HG02884 (cell line): Measurements from ENCODE around the gene CREB5.

Experiments
- ATAC-seq: cut with Tn5 transposase; IDR thresholded peaks from one replicate; pipeline ENCODE4 v1.9.1; 2021; ENCODE audit warnings: mild to moderate bottlenecking, moderate library complexity; ENCODE audit not compliant: unreplicated experiment

The CREB5 gene

DNA sequence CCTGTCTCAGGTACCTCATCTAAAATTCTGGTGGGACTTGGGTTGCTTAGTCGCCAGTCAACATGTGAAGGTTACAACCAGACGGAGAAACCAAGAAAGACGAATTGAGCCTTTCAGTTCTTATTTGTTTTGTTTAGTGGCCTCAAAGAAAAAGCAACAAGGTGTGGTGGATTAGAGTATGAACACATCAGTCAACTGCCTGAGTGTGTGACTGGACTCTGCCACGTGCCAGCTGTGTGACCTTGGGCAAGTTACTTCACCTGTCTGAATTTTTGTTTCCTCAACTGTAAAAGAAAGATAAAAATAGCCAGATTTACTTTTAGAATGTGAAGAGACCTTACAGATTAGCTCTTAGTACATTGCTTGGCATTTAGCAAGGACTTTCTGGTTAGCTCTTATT, 259.2 kb downstream of the CREB5 start:
- ATAC-seq: no peak

DNA sequence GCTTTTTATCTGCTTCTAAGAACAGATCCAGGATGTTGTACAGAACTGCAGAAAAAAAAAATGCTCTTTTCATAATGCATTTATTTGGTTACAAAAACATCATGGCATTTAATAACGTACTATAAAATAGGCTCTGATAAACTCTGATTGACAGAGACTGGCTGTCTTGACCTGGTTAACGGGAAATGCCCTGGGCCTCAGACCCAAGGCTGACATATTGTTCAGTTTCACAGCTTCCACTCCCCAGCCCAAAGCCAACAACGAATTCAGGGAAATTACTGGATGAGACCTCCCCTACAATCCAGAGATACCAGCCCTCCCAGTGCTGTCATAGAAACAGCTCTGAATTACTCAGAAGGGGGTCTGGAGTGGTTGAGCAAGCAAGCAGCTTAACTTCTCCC, 260.1 kb downstream of the CREB5 start:
- ATAC-seq: no peak

DNA sequence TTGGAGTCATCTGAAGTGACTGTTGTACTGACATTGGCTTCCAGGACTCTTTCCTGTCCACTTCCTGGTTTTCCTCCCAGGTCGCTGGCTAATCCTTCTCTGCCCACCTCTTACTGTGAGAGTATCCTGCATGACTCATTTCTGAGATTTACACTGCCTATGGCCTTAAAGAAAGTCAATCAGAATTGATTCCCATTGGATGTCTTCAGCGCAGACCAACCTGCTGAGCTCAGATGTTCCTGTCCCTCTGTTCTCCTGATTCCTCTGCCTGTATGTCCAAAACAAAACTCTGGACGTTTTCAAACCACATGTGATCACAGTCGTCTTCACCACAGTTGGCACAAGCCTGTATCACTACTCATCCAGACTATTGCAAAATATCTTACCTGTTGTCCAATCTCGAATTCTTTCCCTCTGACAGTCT, 262.1 kb downstream of the CREB5 start:
- ATAC-seq: no peak

DNA sequence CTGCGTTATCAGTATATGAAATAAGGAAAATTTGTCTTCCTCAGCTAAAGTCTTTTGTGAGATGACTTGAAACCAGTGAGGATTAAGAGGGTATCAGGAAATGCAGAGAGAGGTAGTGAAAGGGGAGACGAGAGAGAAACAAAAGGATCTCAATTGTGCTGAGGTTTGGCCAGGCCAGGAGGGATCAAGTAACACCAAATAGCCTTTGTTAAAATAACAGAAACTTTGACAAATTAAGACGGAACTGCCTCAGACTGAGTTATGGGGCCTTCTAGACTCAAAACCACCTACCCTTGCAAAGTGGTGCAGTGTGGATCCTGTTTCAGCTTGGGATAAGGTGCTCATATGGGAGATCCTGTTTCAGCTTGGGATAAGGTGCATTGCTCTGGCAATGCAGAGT, 263.1 kb downstream of the CREB5 start:
- no peak for ATAC-seq

DNA sequence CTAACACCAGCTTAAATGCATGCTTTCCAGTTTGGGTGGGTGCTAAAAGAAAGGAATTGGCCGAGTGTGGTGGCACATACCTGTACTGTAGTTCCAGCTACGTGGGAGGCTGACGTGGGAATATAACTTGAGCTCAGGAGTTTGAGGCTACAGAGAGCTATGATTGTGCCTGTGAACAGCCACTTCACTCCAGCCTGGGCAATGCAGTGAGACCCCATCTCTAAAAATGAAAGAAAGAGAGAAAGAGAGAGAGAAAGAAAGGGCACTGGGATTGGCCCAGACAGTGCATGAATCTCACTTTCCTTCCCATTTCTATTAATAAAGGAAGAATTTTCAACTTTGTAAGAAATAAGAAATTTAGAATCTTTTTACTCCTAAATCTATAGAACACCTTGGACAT, 265.4 kb downstream of the CREB5 start:
- no peak for ATAC-seq

DNA sequence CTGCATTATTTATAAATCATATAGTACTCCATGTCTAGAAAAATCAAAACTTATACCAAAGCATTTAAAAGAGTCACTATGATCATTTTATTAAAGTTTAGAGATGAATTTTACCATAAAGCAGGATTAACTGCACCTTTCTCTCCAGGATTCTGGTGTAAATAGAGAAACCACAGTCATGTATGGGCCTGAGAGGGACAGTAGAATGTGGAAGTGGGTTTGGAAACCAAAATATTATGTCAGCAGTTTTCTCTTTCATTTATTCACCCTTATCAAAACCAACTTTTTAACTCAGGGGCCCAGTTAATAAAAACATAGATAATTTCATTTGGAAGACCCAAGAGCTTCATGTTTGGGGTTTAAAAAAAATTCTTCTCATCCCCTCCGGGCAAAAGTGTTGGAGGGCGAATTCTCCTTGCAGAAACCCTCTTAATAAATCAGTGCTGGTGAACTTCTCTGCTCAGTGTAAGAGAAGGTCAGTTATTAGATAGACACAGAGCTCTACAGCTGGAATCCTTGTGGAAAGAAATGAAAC, 266.2 kb downstream of the CREB5 start:
- no peak for ATAC-seq

DNA sequence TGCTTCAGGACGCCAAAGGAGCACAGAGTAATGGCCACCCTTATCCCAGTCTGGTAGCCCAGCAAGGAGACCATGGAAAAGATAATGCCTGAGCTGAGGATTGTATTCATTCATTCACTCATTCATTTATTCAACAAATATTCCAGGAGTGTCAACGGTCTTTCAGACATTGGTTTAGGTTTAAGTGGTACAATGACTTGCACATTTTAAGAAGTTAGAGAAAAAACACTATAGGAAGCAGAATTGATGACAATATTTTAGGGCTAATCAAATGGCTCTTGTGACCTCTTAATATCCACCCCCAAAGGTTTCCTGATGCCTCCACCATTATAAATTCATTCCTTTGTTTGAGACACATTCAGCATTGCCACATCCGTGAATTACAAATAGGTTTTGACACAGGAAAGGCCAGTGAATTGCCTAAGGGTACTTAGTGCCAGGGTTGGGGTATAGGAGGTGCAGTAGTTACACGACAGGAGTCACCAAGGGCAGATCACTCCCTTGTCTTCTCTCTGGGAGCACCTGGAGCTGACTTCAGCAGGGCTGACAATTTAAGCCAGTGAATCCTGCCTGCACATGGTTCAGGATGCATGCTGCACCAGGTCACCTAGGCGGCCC, 269.5 kb downstream of the CREB5 start:
- ATAC-seq: no peak

DNA sequence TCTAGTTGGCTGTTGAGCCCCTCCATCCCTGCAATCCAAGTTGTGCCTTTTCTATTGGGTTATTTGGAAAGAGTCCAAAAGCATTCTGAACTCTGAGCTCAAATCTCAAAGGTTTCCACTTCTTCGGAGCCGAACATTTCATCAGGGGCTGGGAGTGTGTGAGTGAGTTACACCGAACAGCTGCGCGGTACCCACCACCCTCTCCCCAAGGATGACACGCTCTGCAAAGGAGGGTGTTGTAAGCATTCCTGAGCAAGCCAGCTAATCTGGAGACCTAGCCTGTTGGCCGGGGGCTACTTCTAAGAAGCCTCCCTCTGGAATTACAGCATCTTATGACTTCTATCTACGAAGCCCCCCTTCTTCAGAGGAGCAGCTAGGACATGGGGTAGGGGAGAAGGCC, 270.5 kb downstream of the CREB5 start:
- no peak for ATAC-seq

DNA sequence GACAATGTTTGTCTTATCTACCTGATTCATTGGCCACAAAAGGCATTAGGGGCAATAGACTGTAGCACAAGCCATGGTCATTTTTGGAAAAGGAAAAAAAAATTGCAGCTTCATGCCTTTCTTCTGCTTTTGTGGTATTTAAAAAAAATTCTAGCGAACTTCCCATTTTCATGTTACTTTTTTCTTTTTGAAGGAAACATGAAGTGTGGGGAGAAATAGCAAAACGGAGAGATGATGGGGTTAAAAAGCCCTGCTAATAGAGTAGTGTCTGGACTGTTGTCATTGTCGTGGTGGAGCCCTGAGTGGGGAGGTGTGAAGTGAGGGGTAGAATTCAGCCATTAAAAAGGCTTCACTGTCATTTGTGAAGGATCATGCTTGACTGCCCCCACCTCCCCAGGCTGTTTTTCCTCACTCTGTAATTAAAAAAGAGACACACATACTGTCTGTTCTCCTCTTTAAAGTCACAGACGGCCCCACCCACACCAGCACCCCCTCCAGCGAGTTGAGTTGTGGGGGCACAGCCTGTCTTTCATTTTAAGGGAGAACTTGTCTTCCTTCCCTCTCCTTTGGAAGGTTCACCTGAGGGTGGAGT, 272.4 kb downstream of the CREB5 start:
- ATAC-seq: no peak

DNA sequence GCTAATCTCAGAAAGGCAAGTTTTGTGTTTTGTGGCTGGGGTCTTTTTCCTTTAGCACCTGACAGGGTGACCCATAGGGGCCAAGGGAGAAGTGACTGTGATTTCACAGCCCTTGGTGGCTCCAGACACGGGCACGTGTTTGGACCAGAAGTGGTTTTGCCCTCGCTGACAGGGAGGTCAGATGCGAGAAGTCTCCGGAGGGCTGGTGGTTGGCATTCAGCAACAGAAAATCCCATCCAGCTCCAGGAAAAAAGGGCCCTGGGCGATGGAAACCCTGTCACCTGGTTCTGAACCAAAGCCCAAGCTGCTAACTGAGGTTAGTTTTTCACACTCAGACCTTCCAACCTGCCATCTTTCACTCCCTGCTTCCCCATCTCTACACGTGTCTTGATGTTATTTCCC, 272.9 kb downstream of the CREB5 start:
- peak; percentile 30 for ATAC-seq

DNA sequence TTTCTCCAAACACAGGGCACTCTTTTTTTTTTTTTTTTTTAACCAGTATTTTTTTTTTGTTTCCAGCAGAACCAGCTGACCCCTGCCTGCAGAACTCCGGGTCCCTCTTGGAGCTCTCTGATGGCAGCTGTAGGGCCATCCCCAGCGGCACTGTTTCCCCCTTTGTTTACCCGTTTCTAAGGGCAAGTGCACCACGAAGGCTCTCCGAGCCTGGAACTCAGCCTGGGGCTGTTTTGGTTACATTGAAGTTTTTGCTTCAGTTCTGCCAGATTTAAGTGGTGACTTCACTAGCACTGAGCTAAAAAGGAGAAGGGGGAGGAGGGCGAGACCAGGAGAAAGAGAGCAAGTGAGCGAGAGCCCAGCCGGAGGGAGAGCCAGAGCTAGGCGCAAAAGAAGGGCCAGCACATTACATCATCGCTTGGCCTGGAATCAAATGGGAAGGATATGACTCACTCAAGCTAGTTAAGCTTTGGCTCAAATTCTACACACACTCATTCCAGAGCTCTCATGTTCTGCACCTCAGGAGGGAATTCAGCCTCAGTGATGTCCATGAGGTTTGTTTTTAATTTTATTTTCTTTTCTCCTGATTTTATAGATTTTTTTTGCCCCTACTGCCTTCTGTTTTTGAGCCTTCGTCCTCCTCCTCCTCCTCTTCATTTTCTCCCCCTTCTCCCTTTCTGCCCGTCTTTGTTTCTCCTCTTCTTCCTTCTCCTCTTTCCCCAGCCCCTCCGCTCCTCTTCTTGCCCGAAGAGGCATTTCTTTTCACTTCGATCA, 273.5 kb downstream of the CREB5 start:
- peak; percentile 60 for ATAC-seq

DNA sequence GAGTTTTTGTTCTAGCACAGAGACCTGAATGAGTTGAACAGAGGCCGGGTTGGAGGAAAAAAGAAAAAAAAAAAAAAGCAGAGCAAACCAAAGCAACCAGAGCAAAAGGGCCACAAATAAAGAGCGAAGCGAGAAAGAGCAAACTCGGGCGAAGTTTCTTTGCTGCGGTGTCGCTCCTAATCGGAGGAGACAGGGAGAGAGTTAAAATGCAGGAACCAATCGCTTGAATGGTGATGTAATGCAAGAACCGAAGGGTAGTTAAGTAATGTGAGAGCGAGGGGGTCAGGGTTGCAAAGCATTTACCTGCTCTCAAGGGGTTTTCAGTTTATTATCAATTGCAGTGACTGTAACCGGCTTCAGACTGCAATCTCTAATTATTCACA, 274.1 kb downstream of the CREB5 start:
- no peak for ATAC-seq

DNA sequence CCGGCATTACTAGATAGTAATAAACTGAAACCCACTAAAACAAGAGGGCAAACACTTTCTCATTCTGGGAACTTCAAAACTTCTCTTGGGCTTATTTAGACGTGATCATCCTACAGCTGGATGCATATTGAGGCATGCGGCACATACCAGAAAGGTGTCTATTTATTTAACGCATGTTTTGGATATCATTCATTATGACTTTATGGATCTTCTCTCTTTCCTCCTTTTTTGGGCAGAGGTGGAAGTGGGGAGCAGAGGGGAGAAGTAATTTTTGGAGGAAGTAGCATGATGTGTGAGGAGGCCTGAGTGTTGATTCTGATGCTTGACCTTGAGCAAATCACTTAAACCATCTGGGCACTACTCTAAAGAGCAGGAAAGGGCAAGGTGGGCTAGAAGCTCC, 275.2 kb downstream of the CREB5 start:
- ATAC-seq: no peak

DNA sequence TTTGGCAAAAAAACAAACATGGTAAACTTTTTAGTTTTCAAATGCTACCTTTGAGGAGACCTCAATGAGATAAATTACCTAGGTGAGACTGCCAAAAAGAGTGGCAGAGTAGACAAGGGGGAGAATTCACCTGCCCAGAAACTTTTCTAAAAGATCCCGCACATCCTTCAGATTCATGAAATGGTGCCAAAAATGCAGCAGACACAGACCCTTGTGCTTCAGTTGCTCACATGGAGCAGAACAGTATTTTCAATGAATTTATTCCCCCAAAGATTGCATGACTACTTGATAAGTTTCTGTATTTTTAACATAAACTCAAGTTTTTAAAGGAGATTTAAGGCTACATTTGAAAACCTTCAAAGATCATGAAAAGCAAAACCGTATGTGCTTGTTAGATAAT, 275.9 kb downstream of the CREB5 start:
- ATAC-seq: no peak

DNA sequence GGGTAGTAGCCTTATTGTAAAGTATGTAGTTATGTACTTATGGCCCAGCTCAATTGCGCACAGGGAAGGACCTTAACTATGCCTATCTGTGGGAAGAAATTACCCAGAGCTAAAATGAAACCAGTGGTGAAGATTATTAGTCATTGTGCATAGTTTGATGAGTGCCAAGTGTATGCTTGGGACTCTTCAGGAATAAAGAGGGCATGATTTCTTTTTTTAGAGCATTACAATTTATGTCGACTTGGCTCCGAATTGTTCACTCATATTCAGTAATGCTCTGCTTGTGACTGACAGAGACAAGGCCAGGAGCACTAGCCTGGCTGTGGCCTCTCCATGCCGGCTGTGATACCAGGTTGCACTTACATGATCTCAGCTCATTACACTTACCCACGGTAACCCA, 276.3 kb downstream of the CREB5 start:
- ATAC-seq: no peak

DNA sequence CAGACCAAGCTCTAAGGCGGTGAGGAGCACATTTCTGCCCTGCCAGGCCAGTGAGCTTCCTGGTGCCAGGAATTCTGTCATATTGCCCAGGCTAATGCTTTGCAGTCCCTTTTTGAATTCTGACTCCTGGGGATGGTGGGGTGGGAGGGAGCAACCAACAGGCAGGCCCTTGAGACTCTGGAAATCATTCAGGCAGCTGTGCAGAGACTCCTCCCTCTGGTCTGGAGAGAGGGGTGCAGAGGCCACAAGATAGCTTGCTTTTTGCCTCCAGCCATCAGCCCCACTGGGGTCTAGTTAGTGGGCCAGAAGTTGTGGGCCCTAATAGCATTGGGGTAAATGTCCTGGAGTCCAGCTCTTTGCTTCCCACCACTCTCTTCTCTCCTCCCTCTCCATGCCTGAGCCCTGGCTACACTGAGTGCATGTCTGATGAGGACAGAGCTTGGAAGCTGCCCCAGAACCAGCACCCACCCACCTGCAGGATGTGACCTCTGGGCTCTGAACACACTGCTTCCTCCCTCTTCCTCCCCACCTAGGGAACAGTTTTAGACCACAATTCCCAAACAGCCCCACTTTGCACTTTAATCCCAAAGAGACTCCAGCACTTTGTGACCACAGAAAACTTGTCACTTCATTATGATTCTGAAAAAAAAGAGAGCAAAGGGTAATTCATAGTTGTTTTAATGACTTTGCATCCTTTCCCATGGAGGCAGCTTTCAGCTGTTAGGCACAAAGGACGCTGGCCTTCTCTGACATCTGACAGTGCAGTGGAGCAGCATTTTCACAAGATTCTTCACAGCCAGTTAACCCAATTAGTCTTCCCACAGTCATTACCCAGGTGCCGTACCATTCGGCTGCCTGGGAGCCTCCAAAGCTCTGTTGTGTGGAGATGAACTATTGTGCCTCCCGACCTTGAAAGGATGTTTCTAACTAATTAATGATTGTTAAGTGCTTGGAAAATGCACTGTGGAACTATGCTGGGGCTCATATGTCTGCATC, 283.3 kb downstream of the CREB5 start:
- ATAC-seq: no peak

DNA sequence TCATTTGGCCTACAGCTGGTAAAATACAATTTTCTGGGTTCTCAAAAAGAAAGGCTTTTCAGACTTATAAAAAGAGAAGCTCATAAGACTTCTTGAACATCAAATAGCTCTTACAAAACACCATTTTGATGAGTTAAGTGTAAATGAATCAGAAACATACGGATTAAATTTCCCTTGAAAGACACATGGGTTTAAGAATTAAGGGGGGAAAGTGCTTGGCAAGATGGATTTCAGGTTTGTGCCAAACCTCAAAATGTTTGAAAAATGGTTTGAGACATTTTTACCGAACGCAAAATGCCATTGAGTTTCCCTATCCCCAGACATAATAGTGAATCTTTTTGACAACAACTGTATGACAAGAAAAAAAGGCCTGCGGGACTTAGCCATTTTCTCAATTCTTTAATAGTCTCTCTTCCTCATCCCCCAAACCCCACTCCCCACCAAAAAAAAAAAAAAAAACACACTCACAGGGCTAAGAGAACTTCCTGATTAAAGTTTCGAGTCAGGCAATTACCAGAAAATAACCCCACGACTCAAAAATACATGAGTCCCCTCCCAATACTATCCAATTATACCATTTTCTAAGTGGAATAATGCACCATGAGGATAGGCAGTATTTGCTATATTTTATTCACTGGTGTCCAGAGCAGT, 285.7 kb downstream of the CREB5 start:
- ATAC-seq: no peak

DNA sequence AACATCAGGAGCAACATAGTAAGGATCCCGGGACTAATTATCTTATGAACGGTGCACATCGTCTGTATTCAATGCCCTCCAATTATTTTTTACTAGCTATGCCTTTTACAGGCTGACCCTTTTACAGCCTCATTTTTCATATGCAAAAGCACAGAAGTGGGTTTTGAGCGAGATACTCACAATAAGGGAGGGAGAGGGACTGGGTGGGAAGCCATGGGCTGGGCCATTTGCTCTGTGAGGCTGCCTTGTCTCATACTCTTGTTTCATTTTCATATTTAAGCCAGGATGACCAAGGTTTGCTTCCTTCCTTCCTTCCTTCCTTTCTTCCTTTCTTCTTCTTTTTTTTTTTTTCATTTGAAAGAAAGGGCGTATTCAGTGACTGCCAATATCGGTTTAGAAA, 286.5 kb downstream of the CREB5 start:
- ATAC-seq: no peak

DNA sequence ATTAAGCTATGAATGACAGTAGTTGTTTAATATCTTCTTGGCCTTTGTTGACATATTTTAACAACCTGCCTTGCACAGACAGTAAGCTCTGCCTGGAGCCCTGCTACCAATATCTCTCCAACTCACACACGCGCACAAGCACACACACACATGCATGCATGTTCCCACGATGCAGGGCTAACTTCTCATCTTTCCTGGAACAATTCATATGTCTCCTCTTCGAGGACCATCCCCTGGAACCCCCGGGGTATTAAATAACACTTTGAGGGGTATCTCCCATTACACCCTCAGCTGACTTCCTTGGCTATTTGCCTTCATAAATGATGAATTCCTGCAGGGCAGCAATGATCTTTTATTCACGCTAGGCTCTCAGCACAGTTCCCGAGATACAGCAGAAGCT, 287.8 kb downstream of the CREB5 start:
- no peak for ATAC-seq

DNA sequence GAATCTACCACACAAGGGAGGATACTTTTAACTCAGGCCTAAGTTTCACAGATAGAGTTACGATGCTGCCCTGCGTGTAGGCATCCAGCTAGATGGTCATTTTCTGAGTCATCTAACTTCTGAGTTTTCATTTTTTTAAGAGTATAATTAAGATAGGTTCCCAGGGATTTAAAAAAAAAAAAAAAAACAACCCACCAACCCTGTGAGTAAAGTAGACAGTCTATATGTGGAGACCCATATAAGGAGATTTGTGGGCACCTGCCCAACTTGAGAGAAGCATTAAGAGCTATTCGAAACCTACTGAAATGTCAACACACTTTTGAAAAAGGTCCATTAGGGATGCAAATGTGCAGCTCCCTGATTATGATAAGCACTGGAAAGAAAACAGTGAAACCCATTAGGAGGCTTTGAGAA, 288.5 kb downstream of the CREB5 start:
- no peak for ATAC-seq
